ENCODE results near the gene LYSET. TPM values are rescaled to one million over a fixed set of nuclear protein-coding genes. Genes with fewer than 3 reads are reported as not detected.
A peak's percentile ranks its signal among the peaks of the same experiment; 100 is the strongest.
"Not testable (repeated sequence)": the region's sequence is repeated elsewhere in the genome, so short reads cannot be mapped to it uniquely, and the experiment has no call there.

LYSET gene
- total RNA-seq, 4 donors from 2014 or later, result 6.3 to 17.7 (median 12.6) TPM

- H3K27ac ChIP-seq, result no peak overlapping the region
- H3K36me3 ChIP-seq, result no peaks in the 10 kb centered on the region
- H3K27me3 ChIP-seq, result no peaks in the 10 kb centered on the region
- intact Hi-C loops (cut with DNase I), result no loop called here
- no peaks in the 10 kb centered on the region for H3K9me3 ChIP-seq
- 58 to 59% methylated on average over 7 of the region's 7 CpGs for WGBS, 2 donors
- TF ChIP-seq POLR2A (IDR thresholded peaks at IDR 0.05) (no peak), CTCF (IDR thresholded peaks at IDR 0.05) (no peak)
- H3K4me1 ChIP-seq, result no peaks in the 10 kb centered on the region
- DNase-seq, result no peak
- H3K4me3 ChIP-seq (replicated peaks in 1 of 3), result no peak overlapping the region
These were observed 32.0 kb upstream of the LYSET start for GRCh38 chr14:93153121-93153520.

- WGBS, 2 donors, result 82 to 91% methylated on average over 2 of the region's 2 CpGs
- Histone ChIP-seq H3K27ac (no peak overlapping the region), H3K9me3 (no peaks in the 10 kb centered on the region), H3K27me3 (no peaks in the 10 kb centered on the region), H3K36me3 (no peaks in the 10 kb centered on the region), H3K4me3 (replicated peaks in 1 of 3) (no peak overlapping the region), H3K4me1 (no peaks in the 10 kb centered on the region)
- TF ChIP-seq CTCF (IDR thresholded peaks at IDR 0.05) (no peak), POLR2A (IDR thresholded peaks at IDR 0.05) (no peak)
- intact Hi-C loops (cut with DNase I), result no loop called here
- DNase-seq, result no peak
These were observed 29.4 kb upstream of the LYSET start for GRCh38 chr14:93155667-93156066.

- TF ChIP-seq POLR2A (IDR thresholded peaks at IDR 0.05) (no peak), CTCF (IDR thresholded peaks at IDR 0.05) (no peak)
- intact Hi-C loops (cut with DNase I), result no loop called here
- no peak overlapping the region for H3K4me3 ChIP-seq (replicated peaks in 1 of 3)
- H3K4me1 ChIP-seq, result no peaks in the 10 kb centered on the region
- H3K27ac ChIP-seq, result no peak overlapping the region
- WGBS, 2 donors, result 86% methylated on average over 6 of the region's 8 CpGs
- no peaks in the 10 kb centered on the region for H3K27me3 ChIP-seq
- no peaks in the 10 kb centered on the region for H3K36me3 ChIP-seq
- DNase-seq, result no peak
- H3K9me3 ChIP-seq, result no peaks in the 10 kb centered on the region
These were observed 28.3 kb upstream of the LYSET start for GRCh38 chr14:93156693-93157369.

GRCh38 chr14:93158349-93158748 is 26.8 kb upstream of the LYSET start:
- H3K27me3 ChIP-seq; H3K27ac ChIP-seq; H3K9me3 ChIP-seq; DNase-seq; H3K4me1 ChIP-seq; H3K4me3 ChIP-seq (replicated peaks in 1 of 3); intact Hi-C loops (cut with DNase I); H3K36me3 ChIP-seq: not testable (repeated sequence)
- WGBS, 2 donors, result 91 to 96% methylated on average over 7 of the region's 7 CpGs

GRCh38 chr14:93159625-93160352 is 25.3 kb upstream of the LYSET start:
- H3K36me3 ChIP-seq; intact Hi-C loops (cut with DNase I); H3K4me3 ChIP-seq (replicated peaks in 1 of 3); DNase-seq; H3K27ac ChIP-seq; H3K9me3 ChIP-seq; H3K27me3 ChIP-seq; H3K4me1 ChIP-seq: not testable (repeated sequence)
- WGBS, 2 donors, result 63 to 66% methylated on average over 5 of the region's 5 CpGs

- no peaks in the 10 kb centered on the region for H3K9me3 ChIP-seq
- no peak for TF ChIP-seq POLR2A (IDR thresholded peaks at IDR 0.05)
- peak in 1 of 6 experiments; percentile 19 for TF ChIP-seq CTCF (IDR thresholded peaks at IDR 0.05)
- no peak overlapping the region for H3K27ac ChIP-seq
- H3K4me1 ChIP-seq, result no peaks in the 10 kb centered on the region
- H3K36me3 ChIP-seq, result no peaks in the 10 kb centered on the region
- 30 to 32% methylated on average over 4 of the region's 4 CpGs for WGBS, 2 donors
- no peak overlapping the region for H3K4me3 ChIP-seq (replicated peaks in 1 of 3)
- intact Hi-C loops (cut with DNase I), result no loop called here
- no peak for DNase-seq
- no peaks in the 10 kb centered on the region for H3K27me3 ChIP-seq
These were observed 24.7 kb upstream of the LYSET start for GRCh38 chr14:93160353-93160801.

Measured in thyroid gland (tissue), 4 donors.